Endothelial cell of coronary artery (primary cell): ENCODE measurements around the gene CASQ2. TPM values are rescaled to one million over a fixed set of nuclear protein-coding genes. Genes with fewer than 3 reads are reported as not detected.

Experiments
- total RNA-seq: library from RNA; depleted of rRNA; stranded (reverse); fragments of >200 nt; gene quantifications from 2 replicates; pipeline ENCODE4 v1.2.3, GENCODE V29; 2014

Gene CASQ2
- total RNA-seq, result not detected in 2 replicates

GRCh38 chr1:115768549-115768948, at the start of gene CASQ2:
TSS of gene CASQ2 (minus strand) at chr1:115768714. CDS start at chr1:115768541, 173 bp downstream.

Other genes with a start within 250 kb of the CASQ2 start
- 7.7 and 10.5 TPM in 2 replicates for gene VANGL1, start 126.7 kb downstream of the CASQ2 start, total RNA-seq
- not detected in 2 replicates for gene NHLH2, start 72.4 kb upstream of the CASQ2 start, total RNA-seq
- 0.09 and 0.47 TPM in 2 replicates for gene SLC22A15, start 207.8 kb upstream of the CASQ2 start, total RNA-seq